H9 (cell line): Measurements from ENCODE around the gene KIAA1328. TPM values are rescaled to one million over a fixed set of nuclear protein-coding genes. Genes with fewer than 3 reads are reported as not detected.
A peak's percentile ranks its signal among the peaks of the same experiment; 100 is the strongest.

Experiments
- DNase-seq: peaks from one replicate; pipeline ENCODE4 v3.0.0-alpha.2; 2017
- H2AFZ ChIP-seq: one replicate; pipeline ENCODE4 v1.6.1; 2013; ENCODE audit warnings: mild to moderate bottlenecking, low read length, control low read depth, moderate library complexity
- H2AK5ac ChIP-seq: 2 replicates; pipeline ENCODE4 v1.6.1; 2013; ENCODE audit warnings: low read length, control low read depth, mixed read lengths; ENCODE audit not compliant: insufficient read length
- H2BK120ac ChIP-seq: one replicate; pipeline ENCODE4 v1.6.1; 2013; ENCODE audit warnings: low read depth, mild to moderate bottlenecking, low read length, control low read depth, inconsistent platforms; ENCODE audit not compliant: poor library complexity, severe bottlenecking
- H2BK12ac ChIP-seq: 2 replicates; pipeline ENCODE4 v1.6.1; 2013; ENCODE audit warnings: low read length, control low read depth, mixed read lengths, low read depth; ENCODE audit not compliant: insufficient read length
- H2BK15ac ChIP-seq: 2 replicates; pipeline ENCODE4 v1.6.1; 2013; ENCODE audit warnings: low read depth, low read length, control low read depth
- H2BK20ac ChIP-seq: one replicate; pipeline ENCODE4 v1.6.1; 2013; ENCODE audit warnings: low read depth, mild to moderate bottlenecking, low read length, control low read depth, inconsistent platforms; ENCODE audit not compliant: poor library complexity, severe bottlenecking
- H2BK5ac ChIP-seq: 2 replicates; pipeline ENCODE4 v1.6.1; 2013; ENCODE audit warnings: low read length, control low read depth, mixed read lengths; ENCODE audit not compliant: insufficient read length
- H3K14ac ChIP-seq: 2 replicates; pipeline ENCODE4 v1.6.1; 2013; ENCODE audit warnings: low read length, control low read depth; ENCODE audit not compliant: insufficient read depth
- H3K18ac ChIP-seq: 2 replicates; pipeline ENCODE4 v1.6.1; 2013; ENCODE audit warnings: low read depth, mild to moderate bottlenecking, mixed read lengths, low read length, control low read depth; ENCODE audit not compliant: insufficient read length
- H3K23ac ChIP-seq: 2 replicates; pipeline ENCODE4 v1.6.1; 2013; ENCODE audit warnings: low read length, control low read depth, mixed read lengths, low read depth; ENCODE audit not compliant: insufficient read length
- H3K23me2 ChIP-seq: 2 replicates; pipeline ENCODE4 v1.6.1; 2013; ENCODE audit warnings: low read depth, mild to moderate bottlenecking, mixed read lengths, low read length, control low read depth; ENCODE audit not compliant: insufficient read length, poor library complexity, severe bottlenecking
- H3K27ac ChIP-seq: 2 replicates; pipeline ENCODE4 v1.5.1; 2013; ENCODE audit warnings: low read length, control low read depth, mixed read lengths, low read depth; ENCODE audit not compliant: insufficient read length
- H3K27me3 ChIP-seq: 2 replicates; pipeline ENCODE4 v1.6.1; 2013; ENCODE audit warnings: low read length, control low read depth, inconsistent platforms; ENCODE audit not compliant: insufficient read depth
- H3K4ac ChIP-seq: 2 replicates; pipeline ENCODE4 v1.6.1; 2013; ENCODE audit warnings: low read depth, mild to moderate bottlenecking, control low read depth, inconsistent platforms, low read length, moderate library complexity
- H3K4me1 ChIP-seq: 2 replicates; pipeline ENCODE4 v1.6.1; 2013; ENCODE audit warnings: low read length, control low read depth, inconsistent platforms; ENCODE audit not compliant: insufficient read depth
- H3K4me2 ChIP-seq: 2 replicates; pipeline ENCODE4 v1.6.1; 2013; ENCODE audit warnings: low read length, control low read depth, mixed read lengths; ENCODE audit not compliant: insufficient read length, insufficient read depth
- H3K56ac ChIP-seq: 2 replicates; pipeline ENCODE4 v1.6.1; 2013; ENCODE audit warnings: low read depth, mild to moderate bottlenecking, mixed read lengths, low read length, control low read depth; ENCODE audit not compliant: insufficient read length
- H3K79me1 ChIP-seq: 2 replicates; pipeline ENCODE4 v1.6.1; 2013; ENCODE audit warnings: low read depth, mild to moderate bottlenecking, moderate library complexity, low read length, control low read depth, inconsistent platforms; ENCODE audit not compliant: insufficient read depth, poor library complexity, severe bottlenecking
- H3K79me2 ChIP-seq: 2 replicates; pipeline ENCODE4 v1.6.1; 2013; ENCODE audit warnings: low read length, control low read depth, inconsistent platforms; ENCODE audit not compliant: insufficient read depth
- H3K9ac ChIP-seq: 2 replicates; pipeline ENCODE4 v1.6.1; 2013; ENCODE audit warnings: low read length, control low read depth, mixed read lengths; ENCODE audit not compliant: insufficient read length; ENCODE audit errors: extremely low read depth
- H3K9me3 ChIP-seq: one replicate; pipeline ENCODE4 v1.6.1; 2013; ENCODE audit warnings: low read depth, low read length, inconsistent platforms; ENCODE audit not compliant: control insufficient read depth
- H3T11ph ChIP-seq: one replicate; pipeline ENCODE4 v1.6.1; 2013; ENCODE audit warnings: mild to moderate bottlenecking, low read length, control low read depth, inconsistent platforms
- H4K20me1 ChIP-seq: one replicate; pipeline ENCODE4 v1.6.1; 2013; ENCODE audit not compliant: control insufficient read depth, insufficient read length, insufficient read depth
- H4K5ac ChIP-seq: 2 replicates; pipeline ENCODE4 v1.6.1; 2013; ENCODE audit warnings: low read depth, mild to moderate bottlenecking, mixed read lengths, low read length, control low read depth; ENCODE audit not compliant: insufficient read length
- H4K8ac ChIP-seq: replicated peaks from 2 replicates; pipeline ENCODE4 v1.6.1; 2013; ENCODE audit warnings: low read length, control low read depth, mixed read lengths, low read depth; ENCODE audit not compliant: insufficient read length
- H4K91ac ChIP-seq: 2 replicates; pipeline ENCODE4 v1.6.1; 2013; ENCODE audit warnings: low read depth, mild to moderate bottlenecking, moderate library complexity, mixed read lengths, low read length, control low read depth; ENCODE audit not compliant: insufficient read length
- H3K27ac Mint-ChIP-seq, 3 experiments: 2 replicates in 2 of 3; 3 replicates in 1 of 3; pipeline ENCODE4 v1.8.0; 2020 to 2021; ENCODE audit warnings: mixed read lengths in 3 of 3, mild to moderate bottlenecking in 1 of 3, moderate library complexity in 1 of 3
- H3K27me3 Mint-ChIP-seq: 2 replicates; pipeline ENCODE4 v1.8.0; 2021; ENCODE audit warnings: low read depth, mild to moderate bottlenecking, moderate library complexity, mixed read lengths
- H3K36me3 Mint-ChIP-seq, 3 experiments: 2 replicates in 2 of 3; 3 replicates in 1 of 3; pipeline ENCODE4 v1.8.0; 2020 to 2021; ENCODE audit warnings: low read depth in 3 of 3, mixed read lengths in 3 of 3; ENCODE audit not compliant: insufficient read depth in 1 of 3
- H3K4me1 Mint-ChIP-seq, 2 experiments: 2 replicates each; pipeline ENCODE4 v1.8.0; 2020; ENCODE audit warnings: mixed read lengths in 2 of 2
- H3K4me3 Mint-ChIP-seq, 2 experiments: 2 replicates in 1 of 2; 3 replicates in 1 of 2; pipeline ENCODE4 v1.8.0; 2020 to 2021; ENCODE audit warnings: mild to moderate bottlenecking in 2 of 2, mixed read lengths in 2 of 2, moderate library complexity in 1 of 2
- H3K9me3 Mint-ChIP-seq, 2 experiments: 2 replicates in 1 of 2; 3 replicates in 1 of 2; pipeline ENCODE4 v1.8.0; 2020; ENCODE audit warnings: mild to moderate bottlenecking in 2 of 2, mixed read lengths in 2 of 2, moderate library complexity in 1 of 2
- WGBS: extraction: QIAGEN DNeasy Blood & Tissue Kit; methylation state at CpG from one replicate; pipeline ENCODE4 v1.1.7; 2013; ENCODE audit warnings: missing lambda C conversion rate, low lambda C conversion rate, mixed read lengths; ENCODE audit not compliant: insufficient read length; ENCODE audit errors: extremely low coverage; 5-methylcytosine and 5-hydroxymethylcytosine counted together
- total RNA-seq: library from RNA; stranded (reverse); gene quantifications from 2 replicates; pipeline ENCODE4 v1.2.1, GENCODE V29; 2021
- TF ChIP-seq, protein P1 (sequence below): fragments of 200-600 bp; sonication (generic); conservative IDR thresholded peaks from 3 replicates; pipeline ENCODE4 v1.8.0; 2021; ENCODE audit warnings: antibody characterized with exemption, mild to moderate bottlenecking

The KIAA1328 gene
- total RNA-seq, 1 experiment from 2014 or later, result 4.9 TPM

- Histone ChIP-seq H3K79me1 (no peaks in the 10 kb centered on the region), H3K4me1 (peaks cover 2% of the 10 kb centered on the region; the same call in 1 of the 2 replicates), H2BK12ac (no peak overlapping the region), H4K91ac (no peak overlapping the region), H3K4me2 (no peak overlapping the region), H3K79me2 (no peaks in the 10 kb centered on the region), H3K23me2 (no peaks in the 10 kb centered on the region), H2AK5ac (no peak overlapping the region), H2BK5ac (no peak overlapping the region), H3K9ac (no peak overlapping the region), H3K27me3 (no peaks in the 10 kb centered on the region), H4K5ac (no peak overlapping the region), H3K18ac (no peak overlapping the region), H2BK20ac (no peak overlapping the region), H3K14ac (no peak overlapping the region), H3T11ph (no peak overlapping the region), H3K56ac (no peak overlapping the region), H3K4ac (no peak overlapping the region), H4K8ac (no peak overlapping the region), H2AFZ (no peak overlapping the region), H3K27ac (peak overlapping the region; percentile 47), H3K23ac (no peak overlapping the region), H4K20me1 (no peaks in the 10 kb centered on the region), H2BK120ac (no peak overlapping the region), H2BK15ac (no peak overlapping the region), H3K9me3 (no peaks in the 10 kb centered on the region)
- Mint-ChIP-seq H3K36me3 (peaks cover 2 to 9% (median 4%) of the 10 kb centered on the region in 3 experiments; a peak in 5 of 7 replicates), H3K27ac (peak overlapping the region; percentile 95 to 100 (median 98)), H3K4me1 (peaks cover 50 to 51% of the 10 kb centered on the region in 2 experiments), H3K4me3 (peak overlapping the region; percentile 9 to 41), H3K27me3 (no peaks in the 10 kb centered on the region), H3K9me3 (peaks cover 0 to 5% of the 10 kb centered on the region in 2 experiments; a peak in 3 of 5 replicates)
- TF ChIP-seq, protein P1, sequence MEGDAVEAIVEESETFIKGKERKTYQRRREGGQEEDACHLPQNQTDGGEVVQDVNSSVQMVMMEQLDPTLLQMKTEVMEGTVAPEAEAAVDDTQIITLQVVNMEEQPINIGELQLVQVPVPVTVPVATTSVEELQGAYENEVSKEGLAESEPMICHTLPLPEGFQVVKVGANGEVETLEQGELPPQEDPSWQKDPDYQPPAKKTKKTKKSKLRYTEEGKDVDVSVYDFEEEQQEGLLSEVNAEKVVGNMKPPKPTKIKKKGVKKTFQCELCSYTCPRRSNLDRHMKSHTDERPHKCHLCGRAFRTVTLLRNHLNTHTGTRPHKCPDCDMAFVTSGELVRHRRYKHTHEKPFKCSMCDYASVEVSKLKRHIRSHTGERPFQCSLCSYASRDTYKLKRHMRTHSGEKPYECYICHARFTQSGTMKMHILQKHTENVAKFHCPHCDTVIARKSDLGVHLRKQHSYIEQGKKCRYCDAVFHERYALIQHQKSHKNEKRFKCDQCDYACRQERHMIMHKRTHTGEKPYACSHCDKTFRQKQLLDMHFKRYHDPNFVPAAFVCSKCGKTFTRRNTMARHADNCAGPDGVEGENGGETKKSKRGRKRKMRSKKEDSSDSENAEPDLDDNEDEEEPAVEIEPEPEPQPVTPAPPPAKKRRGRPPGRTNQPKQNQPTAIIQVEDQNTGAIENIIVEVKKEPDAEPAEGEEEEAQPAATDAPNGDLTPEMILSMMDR, result no peak
- no CpG with 5 or more reads among the region's 6 CpGs for WGBS
- DNase-seq, result peak; percentile 81
These were observed 119.0 kb downstream of the KIAA1328 start for GRCh38 chr18:36947820-36948348.
